Measurements from ENCODE around the gene GAS7. TPM values are rescaled to one million over a fixed set of nuclear protein-coding genes. Genes with fewer than 3 reads are reported as not detected.

The GAS7 gene
- total RNA-seq, 2 donors from 2014 or later = 8.0 to 20.1 TPM

DNA sequence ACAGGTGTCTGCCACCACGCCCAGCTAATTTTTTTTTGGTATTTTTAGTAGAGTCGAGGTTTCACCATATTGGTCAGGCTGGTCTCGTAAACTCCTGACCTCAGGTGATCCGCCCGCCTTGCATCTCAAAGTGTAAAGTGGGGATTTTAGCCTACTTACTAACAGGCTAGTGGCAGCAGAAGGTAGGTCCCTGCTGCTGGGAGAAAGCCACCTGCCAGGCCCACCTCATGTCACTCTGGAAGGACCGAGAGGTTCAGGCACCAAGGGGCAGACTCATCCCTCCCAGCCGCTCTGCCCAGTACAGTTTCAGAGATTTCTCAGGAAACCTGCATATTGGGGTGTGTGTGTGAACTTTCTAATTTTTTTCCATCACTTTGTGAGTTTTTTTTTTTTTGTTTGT is 291.3 kb downstream of the GAS7 start:
- TF ChIP-seq POLR2A (IDR thresholded peaks at IDR 0.05) = no peak
- TF ChIP-seq CTCF (IDR thresholded peaks at IDR 0.05) = no peak
- H3K9me3 ChIP-seq = no peaks in the 10 kb centered on the region
- no peak for ATAC-seq
- no peaks in the 10 kb centered on the region for H3K4me1 ChIP-seq
- DNase-seq = no peak
- no peak overlapping the region for H3K27ac ChIP-seq
- no peak overlapping the region for H3K4me3 ChIP-seq
- H3K36me3 ChIP-seq (replicated peaks in 1 of 2; ENCODE audit: insufficient read depth in 1 of 2, low read depth in 2 of 2) = no peaks in the 10 kb centered on the region
- intact Hi-C loops (cut with DNase I) = no loop called here
- 66% methylated on average over 5 to 7 of the region's 7 CpGs for WGBS, 2 donors
- no peaks in the 10 kb centered on the region for H3K27me3 ChIP-seq

GRCh38 chr17:9906616-9907015 is 291.8 kb downstream of the GAS7 start:
- DNase-seq (no peak), ATAC-seq (no peak)
- intact Hi-C loops (cut with DNase I) = no loop called here
- no peaks in the 10 kb centered on the region for H3K4me1 ChIP-seq
- 43% methylated on average over 14 of the region's 14 CpGs for WGBS, 2 donors
- no peaks in the 10 kb centered on the region for H3K27me3 ChIP-seq
- TF ChIP-seq CTCF (IDR thresholded peaks at IDR 0.05) (no peak), POLR2A (IDR thresholded peaks at IDR 0.05) (no peak)
- H3K4me3 ChIP-seq = no peak overlapping the region
- no peaks in the 10 kb centered on the region for H3K9me3 ChIP-seq
- no peaks in the 10 kb centered on the region for H3K36me3 ChIP-seq (replicated peaks in 1 of 2; ENCODE audit: insufficient read depth in 1 of 2, low read depth in 2 of 2)
- H3K27ac ChIP-seq = no peak overlapping the region

GRCh38 chr17:9905902-9906301 is 292.5 kb downstream of the GAS7 start:
- no peaks in the 10 kb centered on the region for H3K27me3 ChIP-seq
- TF ChIP-seq CTCF (IDR thresholded peaks at IDR 0.05) (peak in 1 of 7 experiments; percentile 21), POLR2A (IDR thresholded peaks at IDR 0.05) (no peak)
- no peak overlapping the region for H3K4me3 ChIP-seq
- no peak for ATAC-seq
- peak in 2 of 4 donors; percentile 17 for DNase-seq
- intact Hi-C loops (cut with DNase I) = no loop called here
- no peaks in the 10 kb centered on the region for H3K9me3 ChIP-seq
- 8 to 14% methylated on average over 4 of the region's 4 CpGs for WGBS, 2 donors
- no peak overlapping the region for H3K27ac ChIP-seq
- no peaks in the 10 kb centered on the region for H3K4me1 ChIP-seq
- no peaks in the 10 kb centered on the region for H3K36me3 ChIP-seq (replicated peaks in 1 of 2; ENCODE audit: insufficient read depth in 1 of 2, low read depth in 2 of 2)

DNA sequence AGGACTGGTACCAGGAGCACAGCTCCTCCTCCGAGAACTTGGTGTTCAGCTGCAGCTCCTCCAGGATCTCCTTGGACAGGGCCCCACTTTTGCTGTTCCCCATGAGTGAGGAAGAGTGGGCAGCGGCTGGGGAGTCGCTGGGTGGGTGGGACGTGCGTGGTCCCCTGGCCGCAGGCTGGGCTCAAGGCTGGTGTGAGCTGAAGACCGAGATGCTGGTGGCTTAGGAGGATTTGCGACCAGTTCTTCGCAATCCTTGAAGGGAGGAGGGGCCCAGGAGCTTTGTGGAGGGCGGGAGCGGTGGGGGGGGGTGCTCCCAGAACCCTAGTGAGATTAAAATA is 293.4 kb downstream of the GAS7 start, which contains the start of gene RCVRN:
RCVRN (minus strand) TSS at position 194 of the 338 bp plus-strand sequence; CDS start at position 103, 91 bp downstream.
- H3K4me1 ChIP-seq = no peaks in the 10 kb centered on the region
- no peak for ATAC-seq
- 62 to 80% methylated on average over 7 to 10 of the region's 11 CpGs for whole genome bisulfite sequencing, 2 donors
- intact Hi-C loops (cut with DNase I) = no loop called here
- no peak within 1 kb of the TSS for H3K4me3 ChIP-seq
- DNase-seq = no peak
- no peaks in the 10 kb centered on the region for H3K36me3 ChIP-seq (replicated peaks in 1 of 2; ENCODE audit: insufficient read depth in 1 of 2, low read depth in 2 of 2)
- no peaks in the 10 kb centered on the region for H3K9me3 ChIP-seq
- TF ChIP-seq POLR2A (IDR thresholded peaks at IDR 0.05) (no peak), CTCF (IDR thresholded peaks at IDR 0.05) (no peak)
- H3K27me3 ChIP-seq = no peaks in the 10 kb centered on the region
- H3K27ac ChIP-seq = no peak within 1 kb of the TSS

DNA sequence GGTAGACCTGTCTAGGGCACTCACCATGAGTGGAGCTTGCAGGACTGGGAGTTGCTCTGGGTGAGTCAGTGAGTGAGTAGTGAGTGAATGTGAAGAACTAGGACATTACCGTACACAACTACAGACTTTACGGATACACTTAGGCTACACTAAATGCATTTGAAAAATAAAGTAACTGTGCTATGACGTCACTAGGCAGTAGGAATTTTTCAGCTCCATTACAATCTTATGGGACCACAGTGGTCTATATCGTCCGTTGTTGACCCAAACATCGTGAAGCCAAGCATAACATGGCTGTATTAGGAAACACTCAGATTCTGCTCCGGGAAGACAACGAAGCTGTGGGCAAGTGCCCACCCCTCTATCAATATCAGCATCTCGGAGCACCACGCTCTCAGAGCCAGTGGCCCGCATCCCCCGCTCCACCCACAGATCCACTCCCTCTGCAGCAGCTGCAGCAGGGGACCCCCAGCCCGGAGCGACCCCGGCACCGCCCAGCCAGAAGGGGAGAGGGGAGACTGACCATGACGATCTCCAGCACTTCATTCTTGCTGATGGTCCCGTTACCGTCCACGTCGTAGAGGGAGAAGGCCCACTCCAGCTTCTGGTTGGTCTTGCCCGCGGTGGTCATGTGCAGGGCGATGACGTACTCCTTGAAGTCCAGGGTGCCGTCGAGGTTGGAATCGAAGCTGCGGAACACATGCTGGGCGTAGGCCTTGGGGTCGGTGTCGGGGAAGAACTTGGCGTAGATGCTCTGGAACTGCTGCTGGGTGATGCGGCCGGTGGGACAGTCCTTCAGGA is 293.9 kb downstream of the GAS7 start:
- TF ChIP-seq POLR2A (IDR thresholded peaks at IDR 0.05) (no peak), CTCF (IDR thresholded peaks at IDR 0.05) (no peak)
- DNase-seq (no peak), ATAC-seq (no peak)
- intact Hi-C loops (cut with DNase I) = no loop called here
- H3K27me3 ChIP-seq = no peaks in the 10 kb centered on the region
- H3K4me3 ChIP-seq = no peak overlapping the region
- no peaks in the 10 kb centered on the region for H3K36me3 ChIP-seq (replicated peaks in 1 of 2; ENCODE audit: insufficient read depth in 1 of 2, low read depth in 2 of 2)
- H3K27ac ChIP-seq = no peak overlapping the region
- H3K4me1 ChIP-seq = no peaks in the 10 kb centered on the region
- no peaks in the 10 kb centered on the region for H3K9me3 ChIP-seq
- WGBS, 2 donors = 83 to 85% methylated on average over 23 to 29 of the region's 35 CpGs
